GM13977 (cell line): ENCODE results near the gene IRAK1.
A peak's percentile ranks its signal among the peaks of the same experiment; 100 is the strongest.
"Not testable (repeated sequence)": the region's sequence is repeated elsewhere in the genome, so short reads cannot be mapped to it uniquely, and the experiment has no call there.

ENCODE experiments used
- DNase-seq: peaks from one replicate; pipeline ENCODE4 v3.0.0; 2012; ENCODE audit warnings: low spot score
- in situ Hi-C: fragments of 300-500 bp; cut with MboI; formaldehyde crosslinking; loops from one replicate; pipeline ENCODE4 v1.12.0; 2022; ENCODE audit warnings: low sequenced_read_pairs, low pct_unique_long_range_greater_than_20kb, mixed read lengths, inconsistent platforms; ENCODE audit not compliant: unreplicated experiment
- TF ChIP-seq, protein P1 (sequence below): IDR thresholded peaks from 2 replicates; pipeline ENCODE4 v1.5.1; 2012; ENCODE audit warnings: mild to moderate bottlenecking, control low read depth; ENCODE audit not compliant: insufficient read depth; ENCODE audit errors: extremely low read depth, missing control alignments

IRAK1 gene

DNA sequence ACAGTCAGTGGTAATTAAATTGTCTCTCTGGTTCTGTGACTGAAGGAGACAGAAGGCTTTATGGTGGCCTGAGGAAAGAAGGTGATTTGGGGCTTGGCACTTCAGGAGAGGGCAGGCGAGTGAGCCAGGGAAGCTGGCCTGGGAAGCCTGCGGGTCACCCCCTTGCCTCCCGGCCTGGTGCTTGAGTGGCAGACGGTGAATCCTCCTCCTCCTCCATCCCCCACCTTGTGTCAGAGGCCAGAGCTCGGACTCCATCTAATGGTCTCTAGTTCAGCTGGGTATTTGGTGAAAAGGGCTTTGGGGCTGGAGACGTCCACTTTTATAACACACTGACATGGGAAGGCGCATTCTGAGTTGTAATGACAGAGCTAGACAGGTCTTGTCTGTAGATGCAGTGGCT is 38.5 kb downstream of the IRAK1 start:
- in situ Hi-C loops = no loop called here
- DNase-seq = no peak
- TF ChIP-seq, protein P1, sequence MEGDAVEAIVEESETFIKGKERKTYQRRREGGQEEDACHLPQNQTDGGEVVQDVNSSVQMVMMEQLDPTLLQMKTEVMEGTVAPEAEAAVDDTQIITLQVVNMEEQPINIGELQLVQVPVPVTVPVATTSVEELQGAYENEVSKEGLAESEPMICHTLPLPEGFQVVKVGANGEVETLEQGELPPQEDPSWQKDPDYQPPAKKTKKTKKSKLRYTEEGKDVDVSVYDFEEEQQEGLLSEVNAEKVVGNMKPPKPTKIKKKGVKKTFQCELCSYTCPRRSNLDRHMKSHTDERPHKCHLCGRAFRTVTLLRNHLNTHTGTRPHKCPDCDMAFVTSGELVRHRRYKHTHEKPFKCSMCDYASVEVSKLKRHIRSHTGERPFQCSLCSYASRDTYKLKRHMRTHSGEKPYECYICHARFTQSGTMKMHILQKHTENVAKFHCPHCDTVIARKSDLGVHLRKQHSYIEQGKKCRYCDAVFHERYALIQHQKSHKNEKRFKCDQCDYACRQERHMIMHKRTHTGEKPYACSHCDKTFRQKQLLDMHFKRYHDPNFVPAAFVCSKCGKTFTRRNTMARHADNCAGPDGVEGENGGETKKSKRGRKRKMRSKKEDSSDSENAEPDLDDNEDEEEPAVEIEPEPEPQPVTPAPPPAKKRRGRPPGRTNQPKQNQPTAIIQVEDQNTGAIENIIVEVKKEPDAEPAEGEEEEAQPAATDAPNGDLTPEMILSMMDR = no peak

DNA sequence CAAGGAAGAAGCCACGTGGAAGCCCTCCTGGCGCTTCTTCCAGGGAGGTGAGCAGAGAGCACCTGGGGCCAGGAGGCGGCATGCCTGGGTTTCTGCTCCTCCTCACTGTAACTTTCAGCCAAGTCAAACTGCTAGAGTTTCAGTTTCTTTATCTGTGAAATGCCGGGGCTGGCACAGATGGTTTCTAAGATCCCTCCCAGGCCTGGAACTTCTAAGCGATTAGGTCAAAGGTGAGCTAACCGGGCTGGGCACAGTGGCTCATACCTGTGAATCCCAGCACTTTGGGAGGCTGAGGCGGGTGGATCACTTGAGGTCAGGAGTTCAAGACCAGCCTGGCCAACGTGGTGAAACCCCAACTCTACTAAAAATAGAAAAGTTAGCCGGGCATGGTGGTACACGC is 39.3 kb downstream of the IRAK1 start:
- in situ Hi-C loops, DNase-seq: not testable (repeated sequence)

DNA sequence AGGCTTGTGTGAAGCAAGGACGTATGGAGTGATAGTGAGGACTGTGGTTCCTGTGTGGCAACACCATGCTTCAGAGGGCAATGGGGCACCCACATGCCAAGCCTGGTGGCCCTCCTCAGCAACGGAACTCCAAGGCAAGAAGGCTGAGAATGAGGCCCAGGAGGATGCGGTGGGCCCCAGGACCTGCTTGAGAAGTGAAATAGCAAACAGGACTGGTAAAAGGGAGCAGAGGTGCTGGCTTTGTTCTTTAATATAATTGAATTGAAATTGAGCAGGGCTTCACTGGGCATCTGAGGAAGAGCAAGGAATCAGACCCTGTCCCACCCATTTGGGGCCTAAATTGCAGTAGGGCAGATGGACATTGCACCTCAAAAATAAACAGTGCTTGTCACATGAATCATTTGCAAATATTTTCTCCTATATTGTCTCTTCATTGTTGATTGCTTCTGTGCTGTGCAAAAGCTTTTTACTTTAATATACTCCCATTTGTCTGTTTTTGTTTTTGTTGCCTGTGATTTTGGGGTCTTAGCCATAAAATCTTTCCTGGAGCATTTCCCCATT is 44.9 kb downstream of the IRAK1 start:
- in situ Hi-C loops = no loop called here
- no peak for DNase-seq
- TF ChIP-seq, protein P1 = no peak

DNA sequence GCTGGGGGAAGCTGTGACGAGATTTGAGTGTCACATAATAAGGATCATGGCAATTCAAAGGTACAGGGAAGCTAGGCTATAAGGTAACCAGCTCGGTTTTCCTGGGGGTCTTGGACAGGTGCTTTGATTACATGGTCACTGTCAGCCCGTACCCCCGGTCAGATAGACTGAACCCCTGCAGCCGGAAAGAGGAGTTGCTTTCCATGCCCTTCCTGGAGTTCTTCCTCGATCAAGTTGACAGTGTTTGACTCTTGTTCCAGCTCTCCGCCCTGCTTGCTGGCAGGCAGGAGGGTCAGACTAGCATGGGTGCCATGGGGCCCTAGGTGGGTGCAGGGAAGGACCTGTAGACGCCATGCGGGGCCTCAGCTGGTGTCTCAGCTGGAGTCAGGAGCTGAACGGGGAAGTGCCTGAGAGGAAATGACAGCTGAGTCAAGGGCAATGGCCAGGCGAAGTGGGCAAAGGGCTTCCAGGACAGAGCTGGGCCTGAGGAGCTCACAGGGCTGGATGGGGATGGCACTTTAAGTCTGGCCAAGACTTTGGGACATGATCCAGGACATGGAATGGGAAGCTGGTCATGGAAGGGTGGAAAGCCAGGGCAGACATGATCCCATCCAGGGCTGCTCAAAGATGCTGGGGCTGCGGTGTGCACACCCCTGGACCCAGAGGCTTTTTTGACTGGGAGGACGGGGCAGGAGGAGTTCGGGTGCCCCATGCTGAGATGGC is 45.5 kb downstream of the IRAK1 start:
- DNase-seq = no peak
- TF ChIP-seq, protein P1 = no peak
- in situ Hi-C loops = no loop called here

DNA sequence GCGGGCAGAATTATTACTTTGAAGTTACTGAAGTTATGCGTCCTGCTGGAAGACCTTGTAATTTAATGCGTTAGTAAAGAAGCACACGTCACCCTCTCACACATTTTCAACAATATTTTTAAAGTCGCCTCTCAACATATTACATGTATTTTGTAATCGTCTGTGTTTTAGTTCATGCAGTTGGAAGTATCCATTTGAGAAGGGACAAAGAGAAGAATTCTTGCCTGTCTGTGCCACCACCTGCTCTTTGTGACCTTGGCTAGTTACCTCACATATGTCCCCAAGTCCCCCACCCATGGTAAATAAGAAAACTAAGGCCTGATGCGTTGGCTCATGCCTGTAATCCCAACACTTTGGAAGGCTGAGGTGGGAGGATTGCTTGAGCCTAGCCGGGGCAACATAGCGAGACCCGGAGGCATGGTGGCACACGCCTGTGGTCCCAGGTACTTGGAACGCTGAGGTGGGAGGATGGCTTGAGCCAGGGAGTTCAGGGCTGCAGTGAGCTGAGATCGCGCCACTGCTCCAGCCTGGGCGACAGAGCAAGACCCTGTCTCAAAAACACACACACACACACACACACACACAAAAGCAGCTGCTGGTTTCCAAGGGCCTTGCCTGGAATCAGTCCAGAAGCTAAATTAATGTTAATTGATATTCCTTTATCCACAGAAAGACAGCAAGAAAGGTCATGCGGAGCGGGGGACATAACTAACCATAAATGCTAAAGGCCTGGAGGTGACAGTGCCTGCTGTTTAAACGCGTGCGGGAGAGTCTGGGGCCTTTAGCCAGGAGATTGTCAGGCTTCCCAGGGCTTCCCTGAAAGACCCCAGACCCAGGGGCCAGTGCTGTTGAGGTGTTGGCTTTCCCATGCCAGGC is 46.3 kb downstream of the IRAK1 start:
- DNase-seq = no peak
- in situ Hi-C loops = no loop called here
- TF ChIP-seq, protein P1 = no peak

DNA sequence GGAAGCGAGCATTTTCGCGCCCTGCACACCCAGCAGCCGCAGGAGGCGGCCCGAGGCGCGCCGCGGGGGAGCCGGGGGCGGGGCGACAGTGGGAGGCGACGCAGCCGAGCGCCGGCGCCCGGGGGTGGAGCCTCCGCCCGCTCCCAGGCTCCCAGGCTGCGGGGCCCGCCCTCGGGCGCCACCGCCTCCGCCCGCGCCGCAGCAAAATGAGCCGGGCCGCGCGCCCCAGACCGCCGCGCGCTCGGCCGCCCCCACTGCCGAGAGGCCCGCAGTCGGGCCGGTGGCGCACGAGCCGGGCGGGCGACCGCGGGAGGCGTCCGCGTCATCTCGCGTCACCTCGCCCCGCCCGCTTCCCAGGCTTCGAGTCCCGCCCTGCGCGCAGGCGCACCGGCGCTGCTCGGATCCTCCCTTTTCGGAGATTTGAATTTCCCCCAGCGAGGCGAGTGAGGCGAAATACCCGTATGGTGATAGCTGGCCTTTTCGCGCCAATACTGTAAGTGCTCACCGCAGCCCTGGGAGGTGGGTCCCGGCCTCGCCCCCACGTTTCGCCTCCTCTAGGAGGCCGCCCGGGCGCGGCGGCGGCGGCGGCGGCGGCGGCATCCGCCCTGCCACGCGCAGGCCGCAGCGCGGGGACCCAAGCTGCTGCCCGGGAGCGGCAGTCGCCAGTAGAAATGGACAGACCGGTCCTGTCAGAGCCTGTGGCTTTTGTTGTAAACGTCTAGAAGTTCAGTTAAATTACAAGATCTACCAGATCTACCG is 47.2 kb downstream of the IRAK1 start, which contains the start of gene TMEM187:
TMEM187 (plus strand) TSS at position 387 of the 759 bp plus-strand sequence. CDS start 9,309 bp downstream, outside the sequence.
- in situ Hi-C loops = no loop called here
- DNase-seq = peak; percentile 96
- TF ChIP-seq, protein P1 = no peak
